Hepatocyte (in vitro differentiated cells): ENCODE measurements around the gene MPG. TPM values are rescaled to one million over a fixed set of nuclear protein-coding genes. Genes with fewer than 3 reads are reported as not detected.

Experiments used
- DNase-seq: peaks from one replicate; pipeline ENCODE4 v3.0.0-alpha.2; 2016; ENCODE audit warnings: low spot score
- H2AFZ ChIP-seq: fragments of 200-600 bp; sonication (generic); 2 replicates; pipeline ENCODE4 v1.6.0; 2016; ENCODE audit warnings: antibody characterized with exemption, mild to moderate bottlenecking
- H3K27ac ChIP-seq: fragments of 200-600 bp; sonication (generic); 2 replicates; pipeline ENCODE4 v1.5.1; 2016; ENCODE audit warnings: mild to moderate bottlenecking
- H3K27me3 ChIP-seq: fragments of 200-600 bp; sonication (generic); 2 replicates; pipeline ENCODE4 v1.6.1; 2016
- H3K36me3 ChIP-seq: fragments of 200-600 bp; sonication (generic); replicated peaks from 2 replicates; pipeline ENCODE4 v1.5.1; 2016; ENCODE audit warnings: low read depth; ENCODE audit not compliant: insufficient read depth
- H3K4me1 ChIP-seq: fragments of 200-600 bp; sonication (generic); 2 replicates; pipeline ENCODE4 v1.5.1; 2016; ENCODE audit warnings: mild to moderate bottlenecking, moderate library complexity; ENCODE audit not compliant: insufficient read depth
- H3K4me2 ChIP-seq: fragments of 200-600 bp; sonication (generic); 2 replicates; pipeline ENCODE4 v1.6.0; 2016
- H3K4me3 ChIP-seq: fragments of 200-600 bp; sonication (generic); 2 replicates; pipeline ENCODE4 v1.5.1; 2016; ENCODE audit warnings: mild to moderate bottlenecking
- H3K79me2 ChIP-seq: fragments of 200-600 bp; sonication (generic); 2 replicates; pipeline ENCODE4 v1.6.0; 2017; ENCODE audit warnings: mild to moderate bottlenecking
- H3K9me2 ChIP-seq: fragments of 200-600 bp; sonication (generic); replicated peaks from 2 replicates; pipeline ENCODE4 v1.6.0; 2017; ENCODE audit warnings: mild to moderate bottlenecking; ENCODE audit not compliant: insufficient read depth
- H3K9me3 ChIP-seq: fragments of 200-600 bp; sonication (generic); 2 replicates; pipeline ENCODE4 v1.5.1; 2016; ENCODE audit warnings: low read depth, mild to moderate bottlenecking
- H4K20me1 ChIP-seq: fragments of 200-600 bp; sonication (generic); 2 replicates; pipeline ENCODE4 v1.6.0; 2016; ENCODE audit warnings: mild to moderate bottlenecking; ENCODE audit not compliant: insufficient read depth, poor library complexity, severe bottlenecking
- EZH2 ChIP-seq: fragments of 200-600 bp; sonication (generic); IDR thresholded peaks from 2 replicates; pipeline ENCODE4 v1.6.1; 2016; ENCODE audit warnings: antibody characterized with exemption, mild to moderate bottlenecking, borderline replicate concordance
- EZH2phosphoT487 ChIP-seq: fragments of 200-600 bp; sonication (generic); IDR thresholded peaks from one replicate; pipeline ENCODE4 v1.6.1; 2018; ENCODE audit warnings: antibody characterized with exemption, mild to moderate bottlenecking, low read depth, moderate library complexity; ENCODE audit not compliant: unreplicated experiment, severe bottlenecking
- WGBS: methylation state at CpG from one replicate; pipeline ENCODE4 v1.1.6; 2016; ENCODE audit warnings: low lambda C conversion rate; ENCODE audit errors: missing lambda C conversion rate; 5-methylcytosine and 5-hydroxymethylcytosine counted together
- polyA plus RNA-seq: library from polyadenylated mRNA; unstranded; fragments of >200 nt; fragmentation: Nextera tagmentation; extraction: Ambion mirVana; gene quantifications from 2 replicates; pipeline ENCODE4 v1.2.1, GENCODE V29; 2016
- total RNA-seq: library from RNA; depleted of rRNA; stranded (reverse); fragments of >200 nt; gene quantifications from 2 replicates; pipeline ENCODE4 v1.2.3, GENCODE V29; 2014
- TF ChIP-seq, protein P1 (sequence below): fragments of 200-600 bp; sonication (generic); IDR thresholded peaks from 2 replicates; pipeline ENCODE4 v1.5.1; 2016; ENCODE audit warnings: antibody characterized with exemption, mild to moderate bottlenecking; ENCODE audit not compliant: poor library complexity

Gene MPG
- total and polyA plus RNA-seq, 2 experiments from 2014 or later, result 67.4 to 83.9 TPM

DNA sequence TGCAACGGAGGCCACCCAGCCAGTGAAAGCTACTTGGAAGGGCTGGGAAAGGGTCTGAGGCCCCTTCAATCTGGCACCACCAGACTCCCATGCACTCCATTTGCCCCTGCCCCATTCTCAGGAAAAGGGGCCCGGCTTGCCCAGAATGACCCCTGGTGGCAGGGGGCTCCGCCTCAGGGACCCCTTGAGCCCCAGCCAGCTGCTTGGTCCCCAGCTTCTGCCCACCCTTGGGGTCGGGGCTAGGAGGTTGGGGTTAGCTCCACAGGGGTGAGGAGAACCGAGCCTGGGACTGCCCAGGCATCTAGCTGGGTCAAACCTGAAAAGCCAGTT lies 6.8 kb upstream of the MPG start:
- Histone ChIP-seq H3K9me2 (no peaks in the 10 kb centered on the region), H3K79me2 (peaks cover 50% of the 10 kb centered on the region), H3K4me2 (peak overlapping the region; percentile 92), H3K36me3 (no peaks in the 10 kb centered on the region), H3K27ac (peak overlapping the region; percentile 95), H3K27me3 (no peaks in the 10 kb centered on the region), H2AFZ (no peak overlapping the region), H3K4me1 (peaks cover 51% of the 10 kb centered on the region), H3K4me3 (no peak overlapping the region), H3K9me3 (no peaks in the 10 kb centered on the region), H4K20me1 (peaks cover 37% of the 10 kb centered on the region)
- DNase-seq, result no peak
- TF ChIP-seq, protein P1, sequence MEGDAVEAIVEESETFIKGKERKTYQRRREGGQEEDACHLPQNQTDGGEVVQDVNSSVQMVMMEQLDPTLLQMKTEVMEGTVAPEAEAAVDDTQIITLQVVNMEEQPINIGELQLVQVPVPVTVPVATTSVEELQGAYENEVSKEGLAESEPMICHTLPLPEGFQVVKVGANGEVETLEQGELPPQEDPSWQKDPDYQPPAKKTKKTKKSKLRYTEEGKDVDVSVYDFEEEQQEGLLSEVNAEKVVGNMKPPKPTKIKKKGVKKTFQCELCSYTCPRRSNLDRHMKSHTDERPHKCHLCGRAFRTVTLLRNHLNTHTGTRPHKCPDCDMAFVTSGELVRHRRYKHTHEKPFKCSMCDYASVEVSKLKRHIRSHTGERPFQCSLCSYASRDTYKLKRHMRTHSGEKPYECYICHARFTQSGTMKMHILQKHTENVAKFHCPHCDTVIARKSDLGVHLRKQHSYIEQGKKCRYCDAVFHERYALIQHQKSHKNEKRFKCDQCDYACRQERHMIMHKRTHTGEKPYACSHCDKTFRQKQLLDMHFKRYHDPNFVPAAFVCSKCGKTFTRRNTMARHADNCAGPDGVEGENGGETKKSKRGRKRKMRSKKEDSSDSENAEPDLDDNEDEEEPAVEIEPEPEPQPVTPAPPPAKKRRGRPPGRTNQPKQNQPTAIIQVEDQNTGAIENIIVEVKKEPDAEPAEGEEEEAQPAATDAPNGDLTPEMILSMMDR, result no peak
- TF ChIP-seq EZH2 (no peak), EZH2phosphoT487 (no peak)
- 52% methylated on average over 5 of the region's 5 CpGs for WGBS

- TF ChIP-seq EZH2 (no peak), EZH2phosphoT487 (no peak)
- TF ChIP-seq, protein P1, result no peak
These were observed 6.3 kb upstream of the MPG start for GRCh38 chr16:71540-72401.

GRCh38 chr16:72561-73548 lies 5.2 kb upstream of the MPG start, which contains the start of gene RHBDF1:
Gene RHBDF1, minus strand, starts transcription at chr16:72631. Its CDS starts 7,616 bp downstream, at chr16:65015.
- no peaks in the 10 kb centered on the region for H3K27me3 ChIP-seq

More at GRCh38 chr16:71540-72401, 6.3 kb upstream of the MPG start:
- Histone ChIP-seq H3K27ac (peak overlapping the region; percentile 95), H4K20me1 (peaks cover 32% of the 10 kb centered on the region), H3K4me1 (peaks cover 52% of the 10 kb centered on the region), H3K79me2 (peaks cover 45% of the 10 kb centered on the region), H3K9me3 (no peaks in the 10 kb centered on the region), H3K4me3 (peak overlapping the region; percentile 83), H2AFZ (peak overlapping the region; percentile 45), H3K4me2 (peak overlapping the region; percentile 92), H3K27me3 (no peaks in the 10 kb centered on the region), H3K9me2 (no peaks in the 10 kb centered on the region), H3K36me3 (no peaks in the 10 kb centered on the region)
- peak; percentile 92 for DNase-seq
- 1% methylated on average over 36 of the region's 57 CpGs for WGBS

More at GRCh38 chr16:72561-73548, 5.2 kb upstream of the MPG start, which contains the start of gene RHBDF1:
- TF ChIP-seq, protein P1, result no peak
- TF ChIP-seq EZH2phosphoT487 (no peak), EZH2 (no peak)
- H3K79me2 ChIP-seq, result peaks cover 34% of the 10 kb centered on the region
- 43% methylated on average over 32 of the region's 62 CpGs for WGBS
- H3K4me2 ChIP-seq, result peak within 1 kb of the TSS; percentile 92
- peak within 1 kb of the TSS; percentile 95 for H3K27ac ChIP-seq
- DNase-seq, result peak; percentile 93
- H3K4me1 ChIP-seq, result peaks cover 63% of the 10 kb centered on the region
- peak within 1 kb of the TSS; percentile 45 for H2AFZ ChIP-seq
- no peaks in the 10 kb centered on the region for H3K9me3 ChIP-seq
- H4K20me1 ChIP-seq, result peaks cover 26% of the 10 kb centered on the region
- H3K36me3 ChIP-seq, result no peaks in the 10 kb centered on the region
- no peaks in the 10 kb centered on the region for H3K9me2 ChIP-seq
- peak within 1 kb of the TSS; percentile 83 for H3K4me3 ChIP-seq
